SH-SY5Y (cell line): ENCODE results near the gene PSMD12.

Experiments used
- GATA2 ChIP-seq: IDR thresholded peaks from 2 replicates; pipeline ENCODE4 v1.6.1; 2011; ENCODE audit warnings: mild to moderate bottlenecking, low read depth, low read length
- GATA3 ChIP-seq: IDR thresholded peaks from 2 replicates; pipeline ENCODE4 v1.6.1; 2011; ENCODE audit warnings: low read depth, mild to moderate bottlenecking, low read length, moderate library complexity

The PSMD12 gene

GRCh38 chr17:67353929-67354574 is 12.3 kb downstream of the PSMD12 start:
- no peak for TF ChIP-seq GATA2
- TF ChIP-seq GATA3, result no peak

- TF ChIP-seq GATA3 (no peak), GATA2 (no peak)
These were observed 13.2 kb downstream of the PSMD12 start for GRCh38 chr17:67353161-67353560.

- TF ChIP-seq GATA3 (no peak), GATA2 (no peak)
These were observed 17.0 kb downstream of the PSMD12 start for GRCh38 chr17:67349420-67349819.

- no peak for TF ChIP-seq GATA2
- no peak for TF ChIP-seq GATA3
These were observed 18.6 kb downstream of the PSMD12 start for GRCh38 chr17:67347826-67348225.

GRCh38 chr17:67343237-67343636 is 23.1 kb downstream of the PSMD12 start:
- TF ChIP-seq GATA2 (no peak), GATA3 (no peak)

- TF ChIP-seq GATA3 (no peak), GATA2 (no peak)
These were observed 29.5 kb downstream of the PSMD12 start for GRCh38 chr17:67336859-67337258.

GRCh38 chr17:67335245-67335835 is 31.0 kb downstream of the PSMD12 start:
- TF ChIP-seq GATA3 (no peak), GATA2 (no peak)

GRCh38 chr17:67328026-67328425 is 38.4 kb downstream of the PSMD12 start:
- TF ChIP-seq GATA2 (no peak), GATA3 (no peak)

- TF ChIP-seq GATA2 (no peak), GATA3 (no peak)
These were observed 39.9 kb downstream of the PSMD12 start for GRCh38 chr17:67326440-67326839.

GRCh38 chr17:67324330-67324729 is 42.0 kb downstream of the PSMD12 start:
- TF ChIP-seq GATA3 (no peak), GATA2 (no peak)

- TF ChIP-seq GATA2 (no peak), GATA3 (no peak)
These were observed 42.9 kb downstream of the PSMD12 start for GRCh38 chr17:67323445-67323844.

GRCh38 chr17:67322042-67322787 is 44.2 kb downstream of the PSMD12 start:
- TF ChIP-seq GATA2 (no peak), GATA3 (no peak)

GRCh38 chr17:67316781-67317180 is 49.6 kb downstream of the PSMD12 start:
- TF ChIP-seq GATA3 (no peak), GATA2 (no peak)

GRCh38 chr17:67315865-67316264 is 50.5 kb downstream of the PSMD12 start:
- TF ChIP-seq GATA2, result no peak
- TF ChIP-seq GATA3, result no peak

GRCh38 chr17:67312265-67312664 is 54.1 kb downstream of the PSMD12 start:
- TF ChIP-seq GATA3, result no peak
- TF ChIP-seq GATA2, result no peak

GRCh38 chr17:67311575-67311974 is 54.8 kb downstream of the PSMD12 start:
- TF ChIP-seq GATA3 (no peak), GATA2 (no peak)
